Fibroblast of lung (primary cell): ENCODE results near the gene ZNF503. TPM values are rescaled to one million over a fixed set of nuclear protein-coding genes. Genes with fewer than 3 reads are reported as not detected.

Experiments
- DNase-seq, 2 donors: peaks; one replicate each; pipeline versions ENCODE4 v3.0.0 to v3.0.0-alpha.2; 2010; ENCODE audit warnings: low read depth in 2 of 2
- H2AFZ ChIP-seq: 2 replicates; pipeline ENCODE4 v1.5.1; 2012; ENCODE audit warnings: low read length, control low read depth, inconsistent platforms
- H3K27ac ChIP-seq: 2 replicates; pipeline ENCODE4 v1.5.1; 2011; ENCODE audit warnings: low read length, control low read depth; ENCODE audit not compliant: insufficient read depth
- H3K27me3 ChIP-seq: 2 replicates; pipeline ENCODE4 v1.5.1; 2011; ENCODE audit warnings: mild to moderate bottlenecking, low read length; ENCODE audit not compliant: control insufficient read depth, insufficient read depth
- H3K36me3 ChIP-seq: 2 replicates; pipeline ENCODE4 v1.5.1; 2011; ENCODE audit warnings: low read length; ENCODE audit not compliant: control insufficient read depth, insufficient read depth
- H3K4me1 ChIP-seq: 2 replicates; pipeline ENCODE4 v1.5.1; 2011; ENCODE audit warnings: low read length; ENCODE audit not compliant: control insufficient read depth, insufficient read depth; ENCODE audit errors: extremely low read depth
- H3K4me2 ChIP-seq: 2 replicates; pipeline ENCODE4 v1.5.1; 2011; ENCODE audit warnings: low read length, control low read depth; ENCODE audit not compliant: insufficient read depth; ENCODE audit errors: extremely low read depth
- H3K4me3 ChIP-seq, 4 experiments: fragments of 200-600 bp in 1 of 4; sonication (generic) in 1 of 4; replicated peaks in 1 of 4; 2 replicates each; pipeline ENCODE4 v1.5.1; 2011 to 2016; ENCODE audit warnings: low read length in 4 of 4, low read depth in 3 of 4, mild to moderate bottlenecking in 3 of 4, control low read depth in 2 of 4, inconsistent platforms in 1 of 4, mixed read lengths in 1 of 4; ENCODE audit not compliant: insufficient read depth in 1 of 4; ENCODE audit errors: control extremely low read depth in 1 of 4
- H3K79me2 ChIP-seq: 2 replicates; pipeline ENCODE4 v1.5.1; 2012; ENCODE audit warnings: mild to moderate bottlenecking, low read length, inconsistent platforms; ENCODE audit not compliant: control insufficient read depth, insufficient read depth
- H3K9ac ChIP-seq: 2 replicates; pipeline ENCODE4 v1.5.1; 2011; ENCODE audit warnings: mild to moderate bottlenecking, low read length, control low read depth; ENCODE audit not compliant: insufficient read depth
- H3K9me3 ChIP-seq: 2 replicates; pipeline ENCODE4 v1.5.1; 2012; ENCODE audit warnings: low read depth, low read length; ENCODE audit not compliant: control insufficient read depth, insufficient read depth
- H4K20me1 ChIP-seq: 2 replicates; pipeline ENCODE4 v1.5.1; 2011; ENCODE audit warnings: low read length; ENCODE audit not compliant: control insufficient read depth, insufficient read depth; ENCODE audit errors: extremely low read depth
- CTCF ChIP-seq, 2 donors: IDR thresholded peaks in 1 of 2; conservative IDR thresholded peaks in 1 of 2; 1 replicate in 1 of 2; 2 replicates in 1 of 2; pipeline ENCODE4 v1.5.1; 2011 to 2012; ENCODE audit warnings: low read length in 2 of 2, control low read depth in 1 of 2, inconsistent platforms in 1 of 2, low read depth in 1 of 2, mild to moderate bottlenecking in 1 of 2
- EZH2 ChIP-seq: IDR thresholded peaks from 2 replicates; pipeline ENCODE4 v1.5.1; 2012; ENCODE audit warnings: low read length, control low read depth, mild to moderate bottlenecking; ENCODE audit errors: missing control alignments
- polyA plus RNA-seq, 2 donors: library from polyadenylated mRNA; depleted of rRNA in 1 of 2; stranded (reverse) in 1 of 2; unstranded in 1 of 2; fragments of >200 nt; gene quantifications; 2 replicates each; pipeline ENCODE4 v1.2.1, GENCODE V29; 2011 to 2012; ENCODE audit warnings: missing spikeins in 1 of 2
- total RNA-seq: library from RNA; depleted of rRNA; stranded (reverse); fragments of >200 nt; gene quantifications from 2 replicates; pipeline ENCODE4 v1.2.1, GENCODE V29; 2014

Gene ZNF503
- total and polyA plus RNA-seq, 2 donors (not counting 1 experiment from before 2014, with no cell fraction given) = 4.9 to 7.1 TPM

- no peak overlapping the region for H3K27ac ChIP-seq
- no peaks in the 10 kb centered on the region for H3K9me3 ChIP-seq
- H2AFZ ChIP-seq = no peak overlapping the region
- peaks cover 5% of the 10 kb centered on the region for H3K4me1 ChIP-seq
- no peaks in the 10 kb centered on the region for H3K27me3 ChIP-seq
- TF ChIP-seq CTCF (conservative IDR thresholded peaks at IDR 0.05 in 1 of 2, IDR thresholded peaks at IDR 0.05 in 1 of 2; ENCODE audit: low read depth in 1 of 2, low read length in 2 of 2) (no peak), EZH2 (no peak)
- no peak overlapping the region for H3K9ac ChIP-seq
- H3K36me3 ChIP-seq = no peaks in the 10 kb centered on the region
- H3K4me3 ChIP-seq = no peak overlapping the region
- H3K79me2 ChIP-seq = no peaks in the 10 kb centered on the region
- no peak overlapping the region for H3K4me2 ChIP-seq
- H4K20me1 ChIP-seq = no peaks in the 10 kb centered on the region
- DNase-seq = no peak
Measured at GRCh38 chr10:75356484-75356883, 45.1 kb downstream of the ZNF503 start.

GRCh38 chr10:75355706-75356105, 45.9 kb downstream of the ZNF503 start:
- TF ChIP-seq EZH2 (no peak), CTCF (conservative IDR thresholded peaks at IDR 0.05 in 1 of 2, IDR thresholded peaks at IDR 0.05 in 1 of 2; ENCODE audit: low read depth in 1 of 2, low read length in 2 of 2) (no peak)
- no peak for DNase-seq
- H2AFZ ChIP-seq = no peak overlapping the region
- no peaks in the 10 kb centered on the region for H3K79me2 ChIP-seq
- H3K9me3 ChIP-seq = no peaks in the 10 kb centered on the region
- peaks cover 5% of the 10 kb centered on the region for H3K4me1 ChIP-seq
- H3K36me3 ChIP-seq = no peaks in the 10 kb centered on the region
- H3K27ac ChIP-seq = no peak overlapping the region
- no peak overlapping the region for H3K4me2 ChIP-seq
- H3K9ac ChIP-seq = no peak overlapping the region
- H3K27me3 ChIP-seq = no peaks in the 10 kb centered on the region
- no peaks in the 10 kb centered on the region for H4K20me1 ChIP-seq
- H3K4me3 ChIP-seq = no peak overlapping the region

GRCh38 chr10:75353183-75353582, 48.4 kb downstream of the ZNF503 start:
- TF ChIP-seq EZH2 (no peak), CTCF (conservative IDR thresholded peaks at IDR 0.05 in 1 of 2, IDR thresholded peaks at IDR 0.05 in 1 of 2; ENCODE audit: low read depth in 1 of 2, low read length in 2 of 2) (no peak)
- H3K27ac ChIP-seq = no peak overlapping the region
- H3K4me3 ChIP-seq = no peak overlapping the region
- H3K9me3 ChIP-seq = no peaks in the 10 kb centered on the region
- H3K4me1 ChIP-seq = no peaks in the 10 kb centered on the region
- no peaks in the 10 kb centered on the region for H4K20me1 ChIP-seq
- H2AFZ ChIP-seq = no peak overlapping the region
- DNase-seq = no peak
- no peak overlapping the region for H3K9ac ChIP-seq
- no peaks in the 10 kb centered on the region for H3K27me3 ChIP-seq
- no peak overlapping the region for H3K4me2 ChIP-seq
- H3K36me3 ChIP-seq = no peaks in the 10 kb centered on the region
- H3K79me2 ChIP-seq = no peaks in the 10 kb centered on the region
